Activated CD4-positive, CD25-positive, alpha-beta regulatory T cell (primary cell): ENCODE results near the gene KIF21A.
"Not testable (repeated sequence)": the region's sequence is repeated elsewhere in the genome, so short reads cannot be mapped to it uniquely, and the experiment has no call there.

Experiments used
- DNase-seq, 4 experiments: peaks; one replicate each; lab custom pipeline; 2025; lab: John Stamatoyannopoulos, UW

KIF21A gene

GRCh38 chr12:39344926-39345325, 98.0 kb downstream of the KIF21A start:
- no peak for DNase-seq

DNA sequence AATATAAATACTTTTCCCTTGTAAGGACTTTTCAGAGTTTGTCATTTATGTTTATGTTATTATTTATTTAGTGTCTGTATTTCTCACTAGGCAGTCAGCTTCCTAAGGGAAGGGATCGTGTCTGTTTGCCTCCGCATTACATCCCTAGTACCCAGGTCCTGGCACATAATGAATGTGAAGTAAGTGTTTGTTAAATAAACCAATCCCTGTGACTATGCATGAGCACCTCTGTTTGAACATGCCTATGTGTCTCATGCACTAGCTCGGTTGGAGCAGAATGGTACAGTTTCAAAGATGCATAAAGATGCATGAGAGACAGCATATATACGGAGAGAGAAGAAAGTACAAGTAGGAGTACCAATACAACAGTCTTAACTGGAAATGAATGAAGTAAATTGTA, 99.3 kb downstream of the KIF21A start:
- DNase-seq: no peak

DNA sequence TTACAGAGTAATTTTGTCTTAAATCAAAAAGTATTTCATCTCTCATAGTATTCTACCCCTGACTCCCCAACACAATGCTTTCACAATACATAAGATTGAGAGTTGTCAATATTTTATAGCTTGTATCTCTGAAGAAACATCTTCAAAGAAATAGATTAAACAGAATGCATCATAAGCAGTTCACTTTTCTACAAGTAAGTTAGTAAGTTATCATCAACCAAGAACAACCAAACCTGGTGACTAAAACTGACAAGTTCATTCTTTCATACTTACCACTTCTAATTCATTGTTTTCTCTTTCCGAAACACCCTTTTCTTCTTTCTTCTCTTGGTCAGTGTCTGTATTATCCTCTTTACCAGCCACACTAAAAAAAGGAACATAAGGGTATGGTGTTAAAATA, 101.2 kb downstream of the KIF21A start:
- no peak for DNase-seq

- DNase-seq: no peak
These were observed 101.7 kb downstream of the KIF21A start for GRCh38 chr12:39341179-39341578.

GRCh38 chr12:39332661-39333175, 110.2 kb downstream of the KIF21A start:
- DNase-seq: no peak

DNA sequence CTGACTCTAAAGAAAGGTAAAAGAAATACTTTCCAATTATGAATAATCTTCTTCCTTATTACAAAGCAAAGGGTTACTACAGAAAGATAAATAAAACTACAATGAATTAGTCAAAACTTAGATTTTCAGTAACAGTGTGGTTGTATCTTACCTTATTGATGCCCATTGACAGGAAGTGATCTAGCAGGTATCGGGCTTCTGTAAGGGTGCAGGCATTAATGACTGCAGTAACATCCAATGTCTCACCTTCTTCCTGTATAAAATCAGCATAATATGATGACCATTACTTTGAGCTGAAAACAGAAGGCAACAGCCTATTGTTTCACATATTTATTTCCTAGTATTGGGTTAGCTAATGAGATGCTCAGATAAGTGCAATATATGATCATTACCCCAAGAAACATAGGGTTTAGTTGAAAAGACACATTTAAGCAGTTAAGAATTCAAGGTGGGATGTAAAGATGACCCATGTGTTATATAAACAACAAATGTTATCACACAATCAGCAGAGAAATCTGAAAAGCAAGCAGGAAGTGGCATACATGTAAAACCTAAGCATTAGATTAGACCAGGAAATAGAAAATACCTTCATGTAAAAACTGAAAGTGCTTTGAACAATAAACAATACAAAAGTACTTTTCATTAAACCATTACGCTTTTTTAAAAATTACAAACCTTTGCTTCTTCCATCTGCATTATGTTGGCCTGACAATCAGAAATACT, 111.2 kb downstream of the KIF21A start:
- no peak for DNase-seq

DNA sequence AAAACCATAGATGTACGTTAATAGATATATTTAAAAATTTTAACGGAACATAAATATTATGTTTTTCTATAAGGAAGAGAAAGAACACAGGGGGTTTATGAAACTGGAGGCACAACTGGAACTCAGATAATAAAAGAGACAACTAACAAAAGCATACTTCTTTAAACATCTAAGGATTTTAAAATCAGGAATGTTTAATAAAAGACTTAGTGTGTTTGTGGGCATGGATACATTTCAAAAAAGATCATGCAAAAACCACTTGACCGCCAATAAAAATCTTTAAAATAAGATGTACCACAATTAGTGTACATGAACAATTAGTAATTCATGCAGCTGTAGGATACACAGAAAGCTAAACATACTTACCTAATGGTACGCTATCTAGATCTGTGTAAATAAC, 113.0 kb downstream of the KIF21A start:
- DNase-seq: no peak

DNA sequence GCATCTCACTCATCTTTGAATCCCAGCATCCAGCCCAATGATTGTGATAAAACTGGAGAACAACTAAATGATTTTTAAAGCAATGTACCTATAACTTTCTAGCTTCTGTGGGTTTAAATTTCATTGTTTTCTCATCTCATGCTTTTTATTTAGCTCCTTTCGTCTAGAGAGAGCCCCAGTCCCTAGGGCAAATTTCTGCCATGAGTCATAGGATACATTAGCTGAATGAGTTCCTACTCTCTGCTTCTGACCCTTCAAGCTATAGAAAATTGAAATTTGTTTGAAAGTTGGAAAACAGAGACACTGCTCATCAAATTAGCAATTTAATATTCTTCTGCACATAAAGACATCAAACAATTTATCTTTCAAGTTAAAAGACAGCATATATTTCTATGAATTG, 113.9 kb downstream of the KIF21A start:
- no peak for DNase-seq

- DNase-seq: no peak
These were observed 115.0 kb downstream of the KIF21A start for GRCh38 chr12:39327965-39328364.

DNA sequence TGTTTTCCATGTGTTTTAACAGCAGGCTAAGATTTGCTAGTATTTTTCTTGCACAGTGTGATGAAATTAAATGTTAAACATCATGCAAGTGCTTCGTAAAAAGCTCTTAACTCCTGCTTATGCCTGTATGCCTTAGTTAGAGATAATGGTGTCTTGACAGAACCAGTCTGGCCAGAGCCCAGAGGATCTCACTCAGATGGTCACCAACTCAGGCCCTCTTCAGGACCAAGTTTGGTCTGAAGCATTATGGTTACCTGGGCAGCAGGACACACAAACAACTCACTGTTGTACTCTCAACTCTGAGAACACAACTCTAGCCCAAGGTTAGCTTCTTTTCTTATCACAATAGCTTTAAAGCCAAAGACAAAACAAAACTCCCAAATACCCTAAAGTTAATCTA, 115.4 kb downstream of the KIF21A start:
- DNase-seq: no peak

- DNase-seq: no peak
These were observed 123.7 kb downstream of the KIF21A start for GRCh38 chr12:39319180-39319579.

DNA sequence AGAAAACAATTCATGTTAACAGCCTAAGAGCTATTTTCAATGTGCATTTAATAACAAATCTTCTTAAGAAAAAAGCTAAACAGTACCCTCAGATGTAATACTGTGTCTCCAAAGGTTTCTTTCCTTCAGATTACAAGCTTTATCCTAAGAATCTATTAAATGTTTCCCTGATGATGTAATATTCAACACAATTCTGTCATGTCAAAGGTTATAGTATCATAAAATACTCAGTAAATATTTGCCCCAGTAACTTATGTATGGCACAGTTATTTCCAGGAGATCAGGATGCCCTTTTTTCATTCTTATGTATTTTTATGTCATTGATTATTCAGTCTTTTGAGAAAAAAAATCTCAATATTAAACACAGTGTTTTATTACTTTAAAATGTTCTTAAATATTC, 128.4 kb downstream of the KIF21A start:
- no peak for DNase-seq

DNA sequence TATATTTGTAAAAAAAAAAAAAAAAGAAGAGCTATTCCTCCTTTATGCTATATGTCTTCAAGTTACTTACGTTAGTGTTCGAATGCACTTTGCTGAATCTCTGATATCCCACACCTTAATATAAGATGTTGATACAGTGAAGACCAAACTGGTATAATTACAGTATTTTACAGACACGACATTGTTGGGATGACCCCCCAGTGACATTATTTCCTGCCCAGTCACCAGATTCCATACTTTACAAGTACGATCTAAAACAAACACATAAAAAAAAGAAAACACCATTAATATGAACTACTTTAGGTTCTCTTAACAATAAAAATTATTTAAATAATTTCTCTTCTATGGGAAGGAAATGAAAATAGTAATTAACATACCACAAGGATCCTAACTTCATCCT, 133.4 kb downstream of the KIF21A start:
- DNase-seq: no peak

- DNase-seq: no peak
These were observed 141.5 kb downstream of the KIF21A start for GRCh38 chr12:39301422-39301821.

- no peak for DNase-seq
These were observed 142.1 kb downstream of the KIF21A start for GRCh38 chr12:39300799-39301198.

- DNase-seq: no peak
These were observed 145.0 kb downstream of the KIF21A start for GRCh38 chr12:39297891-39298290.

- no peak for DNase-seq
These were observed 146.4 kb downstream of the KIF21A start for GRCh38 chr12:39296496-39296895.

GRCh38 chr12:39295593-39295992, 147.3 kb downstream of the KIF21A start:
- DNase-seq: not testable (repeated sequence)

DNA sequence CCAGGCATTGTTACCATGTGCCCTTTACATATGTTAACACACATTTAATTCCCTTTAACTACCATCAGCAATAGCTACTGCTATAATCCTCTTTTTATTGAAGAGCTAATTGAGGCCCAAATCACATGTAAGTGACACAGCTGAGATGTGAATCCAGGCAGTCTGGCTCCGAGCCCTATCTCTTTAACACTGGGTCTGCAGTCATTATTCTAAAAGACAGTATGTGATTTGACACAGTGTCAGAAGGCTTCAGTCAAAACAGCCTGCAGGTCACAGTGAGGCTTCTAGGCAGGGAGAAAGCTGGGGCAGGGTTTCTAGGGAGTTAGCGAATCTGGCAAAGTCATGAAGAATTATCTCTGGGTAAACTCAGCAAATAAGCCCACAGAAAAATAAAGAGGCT, 148.2 kb downstream of the KIF21A start:
- DNase-seq: no peak

- DNase-seq: no peak
These were observed 150.7 kb downstream of the KIF21A start for GRCh38 chr12:39292125-39292630.

DNA sequence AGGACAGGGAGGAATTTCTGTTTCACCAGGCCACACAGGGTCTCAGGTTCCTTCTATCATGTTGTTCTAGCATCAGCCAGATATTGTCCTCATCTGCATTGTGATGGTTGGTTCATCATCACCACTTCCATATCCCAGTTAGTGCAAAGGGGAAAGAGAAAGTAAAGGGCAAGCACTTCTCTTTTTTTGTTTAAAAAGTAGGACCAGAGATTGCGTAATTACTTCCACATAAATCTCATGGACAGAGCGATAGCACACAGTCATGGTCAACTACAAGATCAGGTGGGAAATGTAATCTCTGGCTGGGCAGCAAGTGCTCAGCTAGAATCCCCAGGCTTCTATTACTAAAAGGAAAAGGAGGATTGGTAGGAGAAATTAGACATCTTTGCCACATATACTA, 155.1 kb downstream of the KIF21A start:
- no peak for DNase-seq

DNA sequence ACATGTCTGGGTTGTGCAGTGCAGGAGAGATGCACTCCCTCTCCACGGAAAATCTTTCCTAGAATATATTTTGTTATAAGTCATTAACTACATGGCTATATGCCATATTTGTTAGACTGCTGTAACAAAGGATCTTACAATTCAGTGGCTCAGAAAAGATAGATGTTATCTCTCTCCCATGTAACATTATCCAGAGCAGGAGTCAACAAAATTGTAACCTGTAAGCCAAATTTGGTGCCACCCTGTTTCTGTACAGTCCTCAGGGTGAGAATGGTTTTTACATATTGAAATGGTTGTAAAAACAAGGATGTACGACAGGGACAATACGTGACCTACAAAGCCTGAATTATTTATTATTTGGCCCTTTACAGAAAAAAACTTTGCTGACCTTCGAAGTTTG, 155.5 kb downstream of the KIF21A start:
- DNase-seq: no peak

- no peak for DNase-seq
These were observed 164.5 kb downstream of the KIF21A start for GRCh38 chr12:39278426-39278825.

- no peak for DNase-seq
These were observed 165.5 kb downstream of the KIF21A start for GRCh38 chr12:39277416-39277815.
